Common myeloid progenitor, CD34-positive (primary cell): ENCODE results near the gene ZAR1L.

Source experiments
- CTCF ChIA-PET: fragments of 350-600 bp; sonication (Branson Sonifier 250); formaldehyde crosslinking; loops from one replicate; lab custom pipeline; 2021; ENCODE audit warnings: antibody characterized with exemption; lab: Charles Lee
- POLR2A ChIA-PET: fragments of 350-600 bp; sonication (Branson Sonifier 250); formaldehyde crosslinking; loops from one replicate; lab custom pipeline; 2021; ENCODE audit warnings: antibody characterized with exemption; lab: Charles Lee
- DNase-seq, 3 donors: peaks; one replicate each; pipeline versions ENCODE4 v3.0.0 to v3.0.0-alpha.2; 2013
- H3K27ac ChIP-seq, 2 experiments: 1 replicate in 1 of 2; 2 replicates in 1 of 2; pipeline ENCODE4 v1.7.0; 2013; ENCODE audit warnings: inconsistent platforms in 2 of 2, low read length in 2 of 2, mild to moderate bottlenecking in 2 of 2, low read depth in 1 of 2, moderate library complexity in 1 of 2; ENCODE audit not compliant: severe bottlenecking in 2 of 2, insufficient read depth in 1 of 2, poor library complexity in 1 of 2
- H3K27me3 ChIP-seq, 5 experiments: replicated peaks in 2 of 5; 1 replicate in 3 of 5; 2 replicates in 2 of 5; pipeline versions ENCODE4 v1.6.1 to v1.7.0; 2013; ENCODE audit warnings: low read length in 4 of 5, mild to moderate bottlenecking in 2 of 5, moderate library complexity in 2 of 5, inconsistent platforms in 1 of 5; ENCODE audit not compliant: insufficient read depth in 5 of 5, control insufficient read depth in 4 of 5
- H3K36me3 ChIP-seq, 4 experiments: 1 replicate in 2 of 4; 2 replicates in 2 of 4; pipeline versions ENCODE4 v1.6.1 to v1.7.0; 2013; ENCODE audit warnings: low read length in 3 of 4, control low read depth in 1 of 4, mild to moderate bottlenecking in 1 of 4; ENCODE audit not compliant: control insufficient read depth in 4 of 4, insufficient read depth in 4 of 4
- H3K4me1 ChIP-seq, 4 experiments: 1 replicate in 3 of 4; 2 replicates in 1 of 4; pipeline versions ENCODE4 v1.6.1 to v1.7.1; 2013; ENCODE audit warnings: low read length in 3 of 4, mild to moderate bottlenecking in 3 of 4, control low read depth in 1 of 4, inconsistent platforms in 1 of 4, moderate library complexity in 1 of 4; ENCODE audit not compliant: control insufficient read depth in 4 of 4, insufficient read depth in 4 of 4; ENCODE audit errors: control extremely low read depth in 1 of 4
- H3K4me3 ChIP-seq, 7 experiments: 1 replicate in 4 of 7; 2 replicates in 3 of 7; pipeline versions ENCODE4 v1.5.1 to v1.7.0; 2013; ENCODE audit warnings: mild to moderate bottlenecking in 7 of 7, low read length in 6 of 7, moderate library complexity in 6 of 7, inconsistent platforms in 2 of 7, low read depth in 2 of 7, control low read depth in 1 of 7; ENCODE audit not compliant: insufficient read depth in 4 of 7, control insufficient read depth in 1 of 7; ENCODE audit errors: extremely low read depth in 1 of 7
- H3K9me3 ChIP-seq, 5 experiments: 1 replicate in 4 of 5; 2 replicates in 1 of 5; pipeline versions ENCODE4 v1.6.1 to v1.7.1; 2013; ENCODE audit warnings: low read length in 4 of 5, mild to moderate bottlenecking in 2 of 5, inconsistent platforms in 1 of 5, low read depth in 1 of 5, moderate library complexity in 1 of 5; ENCODE audit not compliant: control insufficient read depth in 4 of 5, insufficient read depth in 2 of 5; ENCODE audit errors: control extremely low read depth in 1 of 5
- whole genome bisulfite sequencing: methylation state at CpG from one replicate; pipeline ENCODE4 v1.1.5; 2013; ENCODE audit not compliant: insufficient coverage; 5-methylcytosine and 5-hydroxymethylcytosine counted together

The ZAR1L gene

GRCh38 chr13:32267836-32268439, 47.2 kb downstream of the ZAR1L start:
- WGBS, result 92% methylated on average over 3 of the region's 7 CpGs
- no peak for DNase-seq
- no peak overlapping the region for H3K4me3 ChIP-seq
- CTCF ChIA-PET, result interaction anchor here (1.3 to 2.2 kb wide), 2 partner anchors 11 to 21 kb away, joined by 4 to 6 read pairs; no protein-coding TSS in a partner anchor
- H3K27ac ChIP-seq, result no peak overlapping the region
- H3K27me3 ChIP-seq, result no peaks in the 10 kb centered on the region
- H3K4me1 ChIP-seq, result no peaks in the 10 kb centered on the region
- H3K36me3 ChIP-seq, result peaks cover 6 to 72% (median 30%) of the 10 kb centered on the region in 4 experiments
- no peaks in the 10 kb centered on the region for H3K9me3 ChIP-seq
- POLR2A ChIA-PET, result no interaction called here

GRCh38 chr13:32266130-32266529, 49.0 kb downstream of the ZAR1L start:
- no CpG with 5 or more reads among the region's 1 CpG for WGBS
- Histone ChIP-seq H3K36me3 (peaks cover 6 to 75% (median 31%) of the 10 kb centered on the region in 4 experiments), H3K4me1 (no peaks in the 10 kb centered on the region), H3K27me3 (no peaks in the 10 kb centered on the region), H3K9me3 (no peaks in the 10 kb centered on the region), H3K27ac (no peak overlapping the region), H3K4me3 (no peak overlapping the region)
- DNase-seq, result no peak
- POLR2A ChIA-PET, result no interaction called here
- CTCF ChIA-PET, result no interaction called here

- Histone ChIP-seq H3K36me3 (peaks cover 6 to 74% (median 31%) of the 10 kb centered on the region in 4 experiments), H3K4me3 (no peak overlapping the region), H3K27me3 (no peaks in the 10 kb centered on the region), H3K4me1 (no peaks in the 10 kb centered on the region), H3K27ac (no peak overlapping the region), H3K9me3 (no peaks in the 10 kb centered on the region)
- CTCF ChIA-PET, result no interaction called here
- WGBS, result 100% methylated on average over 2 of the region's 2 CpGs
- POLR2A ChIA-PET, result no interaction called here
- DNase-seq, result no peak
These were observed 49.4 kb downstream of the ZAR1L start for GRCh38 chr13:32265726-32266125.

- POLR2A ChIA-PET, result interaction anchor here (0.6 kb wide), 1 partner anchor 14 kb away, joined by 3 read pairs; no protein-coding TSS in a partner anchor
- no peaks in the 10 kb centered on the region for H3K9me3 ChIP-seq
- DNase-seq, result no peak
- no peak overlapping the region for H3K4me3 ChIP-seq
- no peaks in the 10 kb centered on the region for H3K4me1 ChIP-seq
- H3K27ac ChIP-seq, result no peak overlapping the region
- no peaks in the 10 kb centered on the region for H3K27me3 ChIP-seq
- peaks cover 6 to 69% (median 29%) of the 10 kb centered on the region in 4 experiments for H3K36me3 ChIP-seq
- CTCF ChIA-PET, result interaction anchor here (0.7 to 1.6 kb wide), 2 partner anchors 9 to 135 kb away, joined by 3 to 4 read pairs; no protein-coding TSS in a partner anchor
These were observed 50.8 kb downstream of the ZAR1L start for GRCh38 chr13:32264407-32264806.

- CTCF ChIA-PET, result interaction anchor here (0.8 kb wide), 1 partner anchor 23 kb away, joined by 3 read pairs; no protein-coding TSS in a partner anchor
- POLR2A ChIA-PET, result no interaction called here
- no CpG with 5 or more reads among the region's 1 CpG for WGBS
- H3K4me1 ChIP-seq, result no peaks in the 10 kb centered on the region
- no peak overlapping the region for H3K27ac ChIP-seq
- H3K27me3 ChIP-seq, result no peaks in the 10 kb centered on the region
- DNase-seq, result no peak
- no peak overlapping the region for H3K4me3 ChIP-seq
- no peaks in the 10 kb centered on the region for H3K9me3 ChIP-seq
- peaks cover 6 to 69% (median 24%) of the 10 kb centered on the region in 4 experiments for H3K36me3 ChIP-seq
These were observed 52.5 kb downstream of the ZAR1L start for GRCh38 chr13:32262619-32263018.

GRCh38 chr13:32262165-32262564, 53.0 kb downstream of the ZAR1L start:
- no peak overlapping the region for H3K4me3 ChIP-seq
- no peaks in the 10 kb centered on the region for H3K9me3 ChIP-seq
- POLR2A ChIA-PET, result no interaction called here
- CTCF ChIA-PET, result interaction anchor here (0.8 kb wide), 1 partner anchor 23 kb away, joined by 3 read pairs; no protein-coding TSS in a partner anchor
- WGBS, result no CpG with 5 or more reads among the region's 3 CpGs
- H3K4me1 ChIP-seq, result no peaks in the 10 kb centered on the region
- no peaks in the 10 kb centered on the region for H3K27me3 ChIP-seq
- H3K27ac ChIP-seq, result no peak overlapping the region
- H3K36me3 ChIP-seq, result peaks cover 5 to 69% (median 24%) of the 10 kb centered on the region in 4 experiments
- no peak for DNase-seq

GRCh38 chr13:32261567-32261966, 53.6 kb downstream of the ZAR1L start:
- no peak overlapping the region for H3K27ac ChIP-seq
- H3K27me3 ChIP-seq, result no peaks in the 10 kb centered on the region
- ChIA-PET CTCF (interaction anchor here (0.8 kb wide), 1 partner anchor 22 kb away, joined by 3 read pairs; no protein-coding TSS in a partner anchor), POLR2A (no interaction called here)
- H3K9me3 ChIP-seq, result no peaks in the 10 kb centered on the region
- H3K36me3 ChIP-seq, result peaks cover 5 to 68% (median 23%) of the 10 kb centered on the region in 4 experiments
- no peaks in the 10 kb centered on the region for H3K4me1 ChIP-seq
- 96% methylated on average over 8 of the region's 9 CpGs for WGBS
- no peak overlapping the region for H3K4me3 ChIP-seq
- DNase-seq, result no peak
